Thyroid gland (tissue), 4 donors: ENCODE results near the gene ANO1. TPM values are rescaled to one million over a fixed set of nuclear protein-coding genes. Genes with fewer than 3 reads are reported as not detected.

Source experiments
- DNase-seq, 2 donors: peaks; one replicate each; pipeline ENCODE4 v3.0.0-alpha.2; 2019
- H3K27ac ChIP-seq, 3 donors: fragments of 200-600 bp; sonication (generic); 1 replicate in 2 of 3; 2 replicates in 1 of 3; pipeline ENCODE4 v1.5.1; 2016 to 2019; ENCODE audit warnings: mild to moderate bottlenecking in 1 of 3, moderate library complexity in 1 of 3
- H3K27me3 ChIP-seq: fragments of 200-600 bp; sonication (generic); one replicate; pipeline ENCODE4 v1.5.1; 2019
- H3K36me3 ChIP-seq, 2 donors: fragments of 200-600 bp; sonication (generic); one replicate each; pipeline ENCODE4 v1.5.1; 2016 to 2019
- H3K4me1 ChIP-seq, 2 donors: fragments of 200-600 bp; sonication (generic); one replicate each; pipeline ENCODE4 v1.5.1; 2017 to 2019
- H3K4me3 ChIP-seq, 3 donors: fragments of 200-600 bp; sonication (generic); replicated peaks in 1 of 3; 1 replicate in 2 of 3; 2 replicates in 1 of 3; pipeline ENCODE4 v1.5.1; 2016; ENCODE audit warnings: mild to moderate bottlenecking in 1 of 3
- H3K9me3 ChIP-seq: fragments of 200-600 bp; sonication (generic); one replicate; pipeline ENCODE4 v1.5.1; 2017
- POLR2A ChIP-seq, 2 donors: fragments of 450-650 bp; IDR thresholded peaks; one replicate each; pipeline ENCODE4 v1.6.1; 2017; ENCODE audit warnings: antibody characterized with exemption in 2 of 2, mild to moderate bottlenecking in 2 of 2, moderate library complexity in 1 of 2
- WGBS, 2 donors: methylation state at CpG; one replicate each; pipeline ENCODE4 v1.1.5; 2017; 5-methylcytosine and 5-hydroxymethylcytosine counted together
- intact Hi-C: fragments of 100-400 bp; cut with DNase I; formaldehyde crosslinking; loops from one replicate; pipeline ENCODE4 v1.15.1; 2023
- total RNA-seq, 4 donors: library from RNA; depleted of rRNA; stranded (reverse); fragments of >200 nt; gene quantifications; one replicate each; pipeline ENCODE4 v1.2.3, GENCODE V29; 2016
- TF ChIP-seq, protein P1 (sequence below), 6 experiments: fragments of 200-600 bp in 3 of 6; fragments of 450-650 bp in 3 of 6; sonication (generic) in 3 of 6; IDR thresholded peaks; one replicate each; pipeline ENCODE4 v1.5.1; 2016 to 2019; ENCODE audit warnings: antibody characterized with exemption in 6 of 6, mild to moderate bottlenecking in 2 of 6, inconsistent platforms in 1 of 6, moderate library complexity in 1 of 6

ANO1 gene
- total RNA-seq, 4 donors from 2014 or later = 25.8 to 56.2 (median 35.3) TPM

DNA sequence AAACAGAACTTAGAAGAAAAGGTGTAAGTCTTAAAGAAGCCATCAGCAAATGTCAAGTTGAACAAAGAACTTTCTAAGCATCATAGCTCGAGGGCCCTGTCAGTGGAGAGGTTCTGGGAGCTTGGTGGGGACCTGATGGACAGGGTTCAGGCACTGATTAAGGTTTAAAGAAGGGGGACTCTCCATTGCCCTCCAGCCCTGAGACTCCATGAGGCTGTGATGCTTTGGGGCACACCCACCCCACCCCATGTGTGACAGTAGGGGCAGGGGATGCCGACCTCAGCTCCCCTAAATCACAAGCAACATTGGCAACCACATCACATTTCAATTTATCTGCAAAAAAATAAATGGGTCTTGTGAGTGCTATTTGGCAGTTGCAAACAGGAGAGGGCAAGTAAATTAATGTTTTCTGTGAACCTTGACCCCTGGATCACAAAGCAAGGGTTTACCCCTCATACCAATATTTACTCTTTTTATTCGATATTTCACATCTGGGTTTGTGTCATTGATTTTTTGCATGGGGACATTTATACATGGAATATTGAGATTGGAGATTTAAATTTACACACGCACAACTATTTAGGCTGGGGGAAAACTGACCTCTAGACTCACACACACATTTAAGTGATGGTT lies 37.1 kb upstream of the ANO1 start:
- intact Hi-C loops = no loop called here
- Histone ChIP-seq H3K4me1 (no peaks in the 10 kb centered on the region), H3K4me3 (no peak overlapping the region), H3K27me3 (no peaks in the 10 kb centered on the region), H3K36me3 (no peaks in the 10 kb centered on the region), H3K27ac (no peak overlapping the region), H3K9me3 (no peaks in the 10 kb centered on the region)
- TF ChIP-seq, protein P1, sequence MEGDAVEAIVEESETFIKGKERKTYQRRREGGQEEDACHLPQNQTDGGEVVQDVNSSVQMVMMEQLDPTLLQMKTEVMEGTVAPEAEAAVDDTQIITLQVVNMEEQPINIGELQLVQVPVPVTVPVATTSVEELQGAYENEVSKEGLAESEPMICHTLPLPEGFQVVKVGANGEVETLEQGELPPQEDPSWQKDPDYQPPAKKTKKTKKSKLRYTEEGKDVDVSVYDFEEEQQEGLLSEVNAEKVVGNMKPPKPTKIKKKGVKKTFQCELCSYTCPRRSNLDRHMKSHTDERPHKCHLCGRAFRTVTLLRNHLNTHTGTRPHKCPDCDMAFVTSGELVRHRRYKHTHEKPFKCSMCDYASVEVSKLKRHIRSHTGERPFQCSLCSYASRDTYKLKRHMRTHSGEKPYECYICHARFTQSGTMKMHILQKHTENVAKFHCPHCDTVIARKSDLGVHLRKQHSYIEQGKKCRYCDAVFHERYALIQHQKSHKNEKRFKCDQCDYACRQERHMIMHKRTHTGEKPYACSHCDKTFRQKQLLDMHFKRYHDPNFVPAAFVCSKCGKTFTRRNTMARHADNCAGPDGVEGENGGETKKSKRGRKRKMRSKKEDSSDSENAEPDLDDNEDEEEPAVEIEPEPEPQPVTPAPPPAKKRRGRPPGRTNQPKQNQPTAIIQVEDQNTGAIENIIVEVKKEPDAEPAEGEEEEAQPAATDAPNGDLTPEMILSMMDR (IDR thresholded peaks at IDR 0.05) = no peak
- TF ChIP-seq POLR2A (IDR thresholded peaks at IDR 0.05) = no peak
- 92 to 95% methylated on average over 4 of the region's 4 CpGs for WGBS, 2 donors
- DNase-seq = no peak

DNA sequence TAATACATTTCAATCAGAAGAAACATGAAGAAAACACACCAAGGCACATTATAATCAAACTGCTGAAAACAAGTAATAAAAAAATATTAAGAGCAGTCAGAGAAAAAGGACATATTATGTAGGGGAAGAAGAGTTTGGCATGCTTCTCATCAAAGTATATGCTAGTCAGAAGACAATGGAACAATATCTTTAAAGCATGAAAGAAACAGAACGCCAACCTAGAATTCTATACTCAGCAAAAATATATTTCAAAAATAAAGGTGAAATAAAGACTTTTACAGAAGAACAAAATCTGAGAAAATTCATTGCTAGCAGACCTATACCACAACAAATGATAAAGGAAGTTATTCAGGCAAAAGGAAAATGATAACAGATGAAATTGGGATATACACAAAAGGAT lies 34.6 kb upstream of the ANO1 start:
- TF ChIP-seq POLR2A (IDR thresholded peaks at IDR 0.05) = no peak
- TF ChIP-seq, protein P1 (IDR thresholded peaks at IDR 0.05) = no peak
- no peaks in the 10 kb centered on the region for H3K36me3 ChIP-seq
- no peak overlapping the region for H3K27ac ChIP-seq
- peaks cover 0 to 2% of the 10 kb centered on the region in 2 donors for H3K4me1 ChIP-seq
- no peaks in the 10 kb centered on the region for H3K27me3 ChIP-seq
- H3K9me3 ChIP-seq = no peaks in the 10 kb centered on the region
- WGBS, 2 donors = 92 to 96% methylated on average over 1 of the region's 1 CpG
- H3K4me3 ChIP-seq = no peak overlapping the region
- intact Hi-C loops = no loop called here
- no peak for DNase-seq

DNA sequence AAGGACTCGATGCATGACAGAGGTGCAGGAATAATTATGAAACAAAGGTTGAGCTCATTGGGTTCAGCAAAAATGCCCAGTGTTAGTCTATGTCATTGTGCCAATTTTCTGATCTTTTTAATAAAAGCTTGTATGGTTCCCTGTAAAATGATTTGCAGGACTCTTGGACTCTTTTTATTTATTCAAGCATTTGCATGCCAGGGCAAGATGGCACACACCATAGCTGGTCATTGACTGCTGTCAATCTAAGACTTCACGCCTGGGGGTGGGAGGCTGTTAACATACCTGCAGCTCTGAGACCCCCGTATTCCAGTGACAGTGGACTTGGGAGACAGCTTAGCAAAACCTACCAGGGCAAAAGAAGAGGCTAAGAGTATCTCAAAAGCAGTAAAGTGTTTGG lies 32.0 kb upstream of the ANO1 start:
- TF ChIP-seq, protein P1 (IDR thresholded peaks at IDR 0.05) = no peak
- TF ChIP-seq POLR2A (IDR thresholded peaks at IDR 0.05) = no peak
- Histone ChIP-seq H3K9me3 (no peaks in the 10 kb centered on the region), H3K4me1 (peaks cover 0 to 9% of the 10 kb centered on the region in 2 donors), H3K27me3 (no peaks in the 10 kb centered on the region), H3K36me3 (no peaks in the 10 kb centered on the region), H3K27ac (no peak overlapping the region), H3K4me3 (no peak overlapping the region)
- no peak for DNase-seq
- intact Hi-C loops = no loop called here
- 77 to 89% methylated on average over 3 of the region's 3 CpGs for WGBS, 2 donors

DNA sequence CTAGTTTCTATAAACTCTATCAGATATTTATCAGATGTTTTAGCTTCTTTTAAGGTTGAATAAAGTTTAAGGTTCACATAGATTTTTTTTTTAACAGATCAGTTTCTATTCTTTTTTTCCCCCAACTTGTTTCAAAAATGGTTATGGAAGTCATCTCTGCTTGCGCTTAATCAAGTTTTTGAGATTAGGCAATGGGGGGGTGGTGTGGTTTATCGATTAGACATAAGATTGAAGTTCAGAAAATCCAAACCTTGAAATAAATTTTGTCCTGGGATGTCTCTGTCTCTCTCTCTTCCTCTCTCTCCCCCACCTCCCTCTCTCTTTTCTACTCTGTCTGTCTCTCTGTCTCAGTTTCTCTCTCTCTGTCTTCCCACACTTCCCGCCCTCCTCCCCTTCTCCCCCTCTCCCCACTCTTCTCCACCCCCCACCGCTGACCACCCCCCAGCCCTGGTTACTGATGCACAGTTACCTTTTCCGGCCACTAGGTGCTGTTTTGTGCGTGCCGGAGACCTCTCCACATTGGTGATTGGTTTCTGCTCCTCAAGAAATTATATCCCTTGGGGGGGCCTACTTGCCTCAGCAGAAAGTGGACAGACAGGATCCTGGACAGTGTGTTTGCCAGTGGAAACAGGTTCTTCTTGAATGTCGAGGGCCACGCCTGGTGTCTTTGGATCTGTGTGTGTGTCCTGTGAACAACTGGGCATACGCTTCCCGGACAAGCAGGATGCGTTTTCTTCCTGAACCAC lies 29.7 kb upstream of the ANO1 start:
- intact Hi-C loops = no loop called here
- H3K4me3 ChIP-seq = no peak overlapping the region
- peak; percentile 64 to 77 for DNase-seq
- H3K27me3 ChIP-seq = no peaks in the 10 kb centered on the region
- H3K27ac ChIP-seq = no peak overlapping the region
- no peak for TF ChIP-seq POLR2A (IDR thresholded peaks at IDR 0.05)
- TF ChIP-seq, protein P1 (IDR thresholded peaks at IDR 0.05) = peak in 5 of 6 experiments; percentile 10 to 59 (median 45)
- H3K9me3 ChIP-seq = no peaks in the 10 kb centered on the region
- 22 to 46% methylated on average over 11 to 12 of the region's 12 CpGs for WGBS, 2 donors
- H3K36me3 ChIP-seq = no peaks in the 10 kb centered on the region
- H3K4me1 ChIP-seq = peaks cover 0 to 9% of the 10 kb centered on the region in 2 donors

DNA sequence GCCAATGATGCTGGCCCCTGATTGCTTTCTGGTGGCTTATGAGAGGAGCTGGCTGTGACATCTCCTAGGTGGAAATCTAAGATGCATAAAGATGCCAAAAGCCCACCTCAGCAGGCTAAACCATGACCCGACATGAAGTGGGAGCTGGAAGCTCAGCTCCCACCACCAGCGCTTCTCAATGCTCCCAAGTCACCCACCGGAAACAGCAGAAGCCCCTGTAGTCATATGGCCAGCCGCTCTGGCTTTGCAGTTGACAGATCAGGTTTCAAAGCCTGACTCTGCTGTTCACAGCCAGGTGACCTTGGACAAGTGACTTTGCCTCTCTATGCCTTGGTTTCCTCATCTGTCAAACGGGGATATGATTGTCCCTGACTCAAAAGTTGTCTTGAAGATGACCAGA lies 29.1 kb upstream of the ANO1 start:
- TF ChIP-seq POLR2A (IDR thresholded peaks at IDR 0.05) = no peak
- TF ChIP-seq, protein P1 (IDR thresholded peaks at IDR 0.05) = no peak
- intact Hi-C loops = no loop called here
- Histone ChIP-seq H3K4me3 (no peak overlapping the region), H3K9me3 (no peaks in the 10 kb centered on the region), H3K27ac (no peak overlapping the region), H3K36me3 (no peaks in the 10 kb centered on the region), H3K4me1 (peaks cover 0 to 9% of the 10 kb centered on the region in 2 donors), H3K27me3 (no peaks in the 10 kb centered on the region)
- no peak for DNase-seq
- 71 to 84% methylated on average over 4 to 5 of the region's 5 CpGs for WGBS, 2 donors
